Measurements from ENCODE around the gene CD22. TPM values are rescaled to one million over a fixed set of nuclear protein-coding genes. Genes with fewer than 3 reads are reported as not detected.

Gene CD22
- total RNA-seq, 1 donor from 2014 or later, result 19.1 TPM

GRCh38 chr19:35344511-35345031 is 15.6 kb downstream of the CD22 start:
- Histone ChIP-seq H3K9me3 (no peaks in the 10 kb centered on the region), H3K4me1 (peaks cover 10% of the 10 kb centered on the region), H3K27me3 (ENCODE audit: low read depth) (peaks cover 5% of the 10 kb centered on the region), H3K27ac (no peak overlapping the region), H3K36me3 (no peaks in the 10 kb centered on the region), H3K4me3 (no peak overlapping the region)
- no peak for TF ChIP-seq CTCF (IDR thresholded peaks at IDR 0.05)
- DNase-seq (peak; percentile 20), ATAC-seq (no peak)
- intact Hi-C loops (cut with DNase I), result no loop called here

GRCh38 chr19:35345671-35346111 is 16.7 kb downstream of the CD22 start:
- peaks cover 5% of the 10 kb centered on the region for H3K27me3 ChIP-seq (ENCODE audit: low read depth)
- H3K9me3 ChIP-seq, result no peaks in the 10 kb centered on the region
- DNase-seq (peak; percentile 28), ATAC-seq (no peak)
- no peak overlapping the region for H3K4me3 ChIP-seq
- H3K4me1 ChIP-seq, result peaks cover 10% of the 10 kb centered on the region
- no peak for TF ChIP-seq CTCF (IDR thresholded peaks at IDR 0.05)
- intact Hi-C loops (cut with DNase I), result no loop called here
- no peaks in the 10 kb centered on the region for H3K36me3 ChIP-seq
- no peak overlapping the region for H3K27ac ChIP-seq

- Histone ChIP-seq H3K4me1 (peaks cover 10% of the 10 kb centered on the region), H3K4me3 (no peak overlapping the region), H3K27ac (no peak overlapping the region), H3K36me3 (no peaks in the 10 kb centered on the region), H3K27me3 (ENCODE audit: low read depth) (peaks cover 6% of the 10 kb centered on the region), H3K9me3 (no peaks in the 10 kb centered on the region)
- intact Hi-C loops (cut with DNase I), result no loop called here
- peak; percentile 55 for DNase-seq
- peak in 1 of 2 donors; percentile 43 for ATAC-seq
- no peak for TF ChIP-seq CTCF (IDR thresholded peaks at IDR 0.05)
These were observed 17.4 kb downstream of the CD22 start for GRCh38 chr19:35346193-35347052.

GRCh38 chr19:35347171-35347929 is 18.4 kb downstream of the CD22 start, which contains the start of gene FFAR1:
FFAR1 (plus strand) TSS chr19:35347902; CDS start chr19:35351552, 3,650 bp downstream.
- no peak for TF ChIP-seq CTCF (IDR thresholded peaks at IDR 0.05)
- ATAC-seq (peak in 1 of 2 donors; percentile 18), DNase-seq (peak; percentile 43)
- intact Hi-C loops (cut with DNase I), result no loop called here
- Histone ChIP-seq H3K27me3 (ENCODE audit: low read depth) (peaks cover 12% of the 10 kb centered on the region), H3K4me3 (no peak within 1 kb of the TSS), H3K27ac (peak within 1 kb of the TSS; percentile 8), H3K36me3 (no peaks in the 10 kb centered on the region), H3K4me1 (peaks cover 10% of the 10 kb centered on the region), H3K9me3 (no peaks in the 10 kb centered on the region)

- DNase-seq (no peak), ATAC-seq (no peak)
- H3K36me3 ChIP-seq, result no peaks in the 10 kb centered on the region
- H3K4me1 ChIP-seq, result peaks cover 11% of the 10 kb centered on the region
- H3K27ac ChIP-seq, result no peak overlapping the region
- intact Hi-C loops (cut with DNase I), result no loop called here
- H3K9me3 ChIP-seq, result no peaks in the 10 kb centered on the region
- TF ChIP-seq CTCF (IDR thresholded peaks at IDR 0.05), result no peak
- H3K4me3 ChIP-seq, result no peak overlapping the region
- peaks cover 12% of the 10 kb centered on the region for H3K27me3 ChIP-seq (ENCODE audit: low read depth)
These were observed 18.9 kb downstream of the CD22 start for GRCh38 chr19:35347930-35348298.

Data from lower lobe of right lung (tissue), 2 donors.